NCI-H345 (cell line): Measurements from ENCODE around the gene FOXA3.

ENCODE experiments used
- DNase-seq: peaks from one replicate; lab custom pipeline; 2025; lab: John Stamatoyannopoulos, UW

FOXA3 gene

GRCh38 chr19:45863840-45864628, at the start of gene FOXA3:
TSS of gene FOXA3 (plus strand) at chr19:45864326. CDS start at chr19:45864457, 131 bp downstream.
- peak; percentile 16 for DNase-seq

- peak; percentile 4 for DNase-seq
Observed at GRCh38 chr19:45814851-45815480, 49.2 kb upstream of the FOXA3 start, which contains the start of gene RSPH6A. TSS of gene RSPH6A (minus strand) at chr19:45815308. CDS start at chr19:45815176, 132 bp downstream.

- peak; percentile 27 for DNase-seq
Observed at GRCh38 chr19:45815481-45816216, 48.5 kb upstream of the FOXA3 start.

- DNase-seq: no peak
Observed at GRCh38 chr19:45816236-45817009, 47.7 kb upstream of the FOXA3 start.

- peak; percentile 88 for DNase-seq
Observed at GRCh38 chr19:45817010-45817724, 47.0 kb upstream of the FOXA3 start.

- no peak for DNase-seq
Observed at GRCh38 chr19:45817725-45818301, 46.3 kb upstream of the FOXA3 start.

GRCh38 chr19:45819769-45820168, 44.4 kb upstream of the FOXA3 start:
- DNase-seq: no peak

GRCh38 chr19:45820413-45821102, 43.6 kb upstream of the FOXA3 start:
- no peak for DNase-seq

- no peak for DNase-seq
Observed at GRCh38 chr19:45821103-45821521, 43.0 kb upstream of the FOXA3 start.

GRCh38 chr19:45821570-45821969, 42.6 kb upstream of the FOXA3 start:
- no peak for DNase-seq

- no peak for DNase-seq
Observed at GRCh38 chr19:45822716-45823115, 41.4 kb upstream of the FOXA3 start.

GRCh38 chr19:45823182-45823581, 40.9 kb upstream of the FOXA3 start:
- no peak for DNase-seq

- DNase-seq: peak; percentile 75
Observed at GRCh38 chr19:45824041-45824471, 40.1 kb upstream of the FOXA3 start.

- no peak for DNase-seq
Observed at GRCh38 chr19:45824531-45825262, 39.4 kb upstream of the FOXA3 start.

GRCh38 chr19:45825263-45825605, 38.9 kb upstream of the FOXA3 start:
- no peak for DNase-seq

GRCh38 chr19:45825917-45826893, 37.9 kb upstream of the FOXA3 start:
- DNase-seq: no peak

- DNase-seq: no peak
Observed at GRCh38 chr19:45826934-45827333, 37.2 kb upstream of the FOXA3 start.

GRCh38 chr19:45827459-45828093, 36.5 kb upstream of the FOXA3 start:
- no peak for DNase-seq
